K562 (cell line): ENCODE results near the gene DOCK8. TPM values are rescaled to one million over a fixed set of nuclear protein-coding genes. Genes with fewer than 3 reads are reported as not detected.

Source experiments
- ATAC-seq: fragments of 200-7000 bp; cut with Tn5 transposase; 3 replicates; pipeline ENCODE4 v1.9.1; 2020; ENCODE audit warnings: moderate library complexity
- BruUV-seq: library from RNA; stranded (reverse); fragments of 400-500 nt; replicated peaks from 2 replicates; lab custom pipeline; 2021; lab: Mats Ljungman, UMichigan
- CTCF ChIA-PET: fragments of 300-600 bp; formaldehyde crosslinking; extraction: SDS; loops from one replicate; lab custom pipeline; 2021; ENCODE audit warnings: low intra/inter-chr PET ratio; lab: Yijun Ruan, JAX
- POLR2A ChIA-PET: fragments of 300-600, 350-650 bp; sonication (Branson Sonifier 250); formaldehyde crosslinking; extraction: SDS; loops from one replicate; lab custom pipeline; 2021; ENCODE audit warnings: antibody characterized with exemption, inconsistent platforms; lab: Yijun Ruan, JAX
- DNase-seq, 4 experiments: peaks; one replicate each; pipeline versions ENCODE4 v3.0.0 to v3.0.0-alpha.2; 2011 to 2018; ENCODE audit warnings: low spot score in 3 of 4, mixed read lengths in 3 of 4; ENCODE audit errors: extremely low read depth in 1 of 4
- FAIRE-seq: peaks from 2 replicates; lab custom pipeline; 2011; peaks lifted over from hg19 to GRCh38; lab: Jason Lieb, UNC
- H2AFZ ChIP-seq: 2 replicates; pipeline ENCODE4 v1.6.0; 2011; ENCODE audit warnings: low read depth, low read length, control low read depth, inconsistent platforms
- H3K27ac ChIP-seq: fragments of 200-600 bp; 3 replicates; pipeline ENCODE4 v1.8.0; 2011; ENCODE audit warnings: low read depth, mild to moderate bottlenecking, control low read depth, inconsistent platforms, low read length, moderate library complexity, mixed read lengths; ENCODE audit errors: extremely low read depth
- H3K27me3 ChIP-seq, 2 experiments: fragments of 300-600 bp in 1 of 2; 2 replicates in 1 of 2; 3 replicates in 1 of 2; pipeline versions ENCODE4 v1.6.0 to v1.8.0; 2011; ENCODE audit warnings: inconsistent platforms in 2 of 2, low read length in 2 of 2, mild to moderate bottlenecking in 1 of 2, mixed read lengths in 1 of 2, moderate library complexity in 1 of 2; ENCODE audit not compliant: control insufficient read depth in 2 of 2, insufficient read depth in 2 of 2
- H3K36me3 ChIP-seq: fragments of 300-600 bp; 3 replicates; pipeline ENCODE4 v1.8.0; 2011; ENCODE audit warnings: mild to moderate bottlenecking, low read length, inconsistent platforms; ENCODE audit not compliant: control insufficient read depth, insufficient read depth
- H3K4me1 ChIP-seq, 2 experiments: fragments of 200-600 bp in 1 of 2; replicated peaks in 1 of 2; 2 replicates in 1 of 2; 3 replicates in 1 of 2; pipeline versions ENCODE4 v1.5.1 to v1.8.0; 2011; ENCODE audit warnings: inconsistent platforms in 2 of 2, low read length in 2 of 2, mild to moderate bottlenecking in 1 of 2, mixed read lengths in 1 of 2, moderate library complexity in 1 of 2; ENCODE audit not compliant: control insufficient read depth in 2 of 2, insufficient read depth in 2 of 2
- H3K4me2 ChIP-seq: 2 replicates; pipeline ENCODE4 v1.6.1; 2011; ENCODE audit warnings: low read length, control low read depth, inconsistent platforms, mixed read lengths; ENCODE audit not compliant: insufficient read depth
- H3K4me3 ChIP-seq: fragments of 200-600 bp; sonication (generic), shearing (Covaris generic); 2 replicates; pipeline ENCODE4 v1.5.1; 2016; ENCODE audit warnings: control low read depth, inconsistent platforms
- H3K79me2 ChIP-seq: fragments of 200-600 bp; 3 replicates; pipeline ENCODE4 v1.8.0; 2011; ENCODE audit warnings: low read length, inconsistent platforms; ENCODE audit not compliant: control insufficient read depth, insufficient read depth
- H3K9ac ChIP-seq, 2 experiments: 2 replicates each; pipeline versions ENCODE4 v1.6.0 to v1.6.1; 2011; ENCODE audit warnings: low read depth in 2 of 2, low read length in 2 of 2, control low read depth in 1 of 2, inconsistent platforms in 1 of 2, mild to moderate bottlenecking in 1 of 2, mixed read lengths in 1 of 2; ENCODE audit not compliant: insufficient read depth in 1 of 2
- H3K9me1 ChIP-seq: one replicate; pipeline ENCODE4 v1.6.0; 2011; ENCODE audit warnings: inconsistent platforms, mild to moderate bottlenecking, low read length, moderate library complexity; ENCODE audit not compliant: control insufficient read depth, insufficient read depth
- H3K9me3 ChIP-seq: replicated peaks from 2 replicates; pipeline ENCODE4 v1.5.1; 2011; ENCODE audit warnings: low read depth, low read length, inconsistent platforms; ENCODE audit not compliant: control insufficient read depth, insufficient read depth
- H4K20me1 ChIP-seq: replicated peaks from 2 replicates; pipeline ENCODE4 v1.6.1; 2011; ENCODE audit warnings: low read length, inconsistent platforms, mixed read lengths; ENCODE audit not compliant: control insufficient read depth, insufficient read depth
- BRD4 ChIP-seq: fragments of 200-600 bp; sonication (generic); IDR thresholded peaks from 2 replicates; pipeline ENCODE4 v1.6.1; 2017; ENCODE audit warnings: inconsistent platforms
- EHMT2 ChIP-seq: fragments of 450-650 bp; IDR thresholded peaks from 2 replicates; pipeline ENCODE4 v1.6.1; 2018; ENCODE audit warnings: antibody characterized with exemption
- MAFG ChIP-seq: fragments of 450-650 bp; conservative IDR thresholded peaks from 2 replicates; pipeline ENCODE4 v1.6.1; 2016; ENCODE audit warnings: missing genetic modification characterization, missing compliant biosample characterization
- MED1 ChIP-seq: sonication (generic); formaldehyde crosslinking; IDR thresholded peaks from 2 replicates; pipeline ENCODE4 v1.8.1; 2023; ENCODE audit warnings: missing genetic modification reagents, borderline replicate concordance
- RBFOX2 ChIP-seq: fragments of 200-400 bp; formaldehyde crosslinking; IDR thresholded peaks from 2 replicates; pipeline ENCODE4 v1.6.1; 2017; ENCODE audit warnings: low read depth, mild to moderate bottlenecking, low read length, moderate library complexity
- REST ChIP-seq, 2 experiments: fragments of 450-650 bp; formaldehyde crosslinking in 1 of 2; IDR thresholded peaks; 2 replicates each; pipeline versions ENCODE4 v1.4.0 to v1.6.1; 2014 to 2020; ENCODE audit warnings: mild to moderate bottlenecking in 2 of 2, borderline replicate concordance in 1 of 2, low read depth in 1 of 2
- SAFB ChIP-seq: fragments of 200-400 bp; formaldehyde crosslinking; IDR thresholded peaks from 2 replicates; pipeline ENCODE4 v1.6.1; 2017; ENCODE audit warnings: low read depth, low read length, borderline replicate concordance
- SAFB2 ChIP-seq: fragments of 200-400 bp; formaldehyde crosslinking; IDR thresholded peaks from 2 replicates; pipeline ENCODE4 v1.6.1; 2018; ENCODE audit warnings: borderline replicate concordance, low read length, low read depth, moderate library complexity; ENCODE audit not compliant: severe bottlenecking
- TCF7 ChIP-seq: sonication (generic); IDR thresholded peaks from 2 replicates; pipeline ENCODE4 v1.6.1; 2016; ENCODE audit warnings: antibody characterized with exemption, borderline replicate concordance
- THRAP3 ChIP-seq: fragments of 450-650 bp; IDR thresholded peaks from 2 replicates; pipeline ENCODE4 v1.6.1; 2016; ENCODE audit warnings: mild to moderate bottlenecking, inconsistent platforms, borderline replicate concordance
- ZNF354B ChIP-seq: fragments of 250-450 bp; sonication (Bioruptor Pico); IDR thresholded peaks from 2 replicates; pipeline ENCODE4 v1.4.0; 2020
- ZNF586 ChIP-seq: fragments of 450-650 bp; formaldehyde crosslinking; conservative IDR thresholded peaks from 2 replicates; pipeline ENCODE4 v1.4.0; 2020; ENCODE audit warnings: mild to moderate bottlenecking, moderate library complexity
- WGBS: fragments of 100-300 bp; shearing (Covaris generic); methylation state at CpG from one replicate; pipeline ENCODE4 v1.1.6; 2016; ENCODE audit warnings: low coverage, mixed read lengths; ENCODE audit not compliant: insufficient coverage; ENCODE audit errors: missing lambda C conversion rate; 5-methylcytosine and 5-hydroxymethylcytosine counted together
- in situ Hi-C: fragments of 300-500 bp; cut with MboI; formaldehyde crosslinking; loops from 4 replicates; pipeline ENCODE4 v1.15.0; 2018; ENCODE audit warnings: inconsistent platforms, mixed read lengths
- intact Hi-C: fragments of 100-400 bp; cut with micrococcal nuclease; formaldehyde crosslinking; loops from 2 replicates; pipeline ENCODE4 v1.14.2; 2022
- polyA plus RNA-seq, 8 experiments: library from polyadenylated mRNA; depleted of rRNA in 4 of 8; stranded (reverse) in 5 of 8; unstranded in 3 of 8; fragments of >200 nt; fragmentation: Nextera tagmentation in 2 of 8; fragmentation: Illumina TruSeq in 1 of 8; extraction: Ambion mirVana in 2 of 8; extraction: Trizol in 1 of 8; gene quantifications; 2 replicates each; pipeline versions ENCODE4 v1.2.1 to v1.2.3, GENCODE V29; 2011 to 2014; ENCODE audit warnings: inconsistent platforms in 1 of 8, missing spikeins in 1 of 8
- total RNA-seq, 7 experiments: library from RNA; depleted of rRNA in 6 of 7; stranded (reverse); fragments of >200 nt in 6 of 7; fragmentation: Illumina TruSeq in 2 of 7; extraction: Trizol in 2 of 7; gene quantifications; 2 replicates each; pipeline versions ENCODE4 v1.2.1 to v1.2.3, GENCODE V29; 2011 to 2021; ENCODE audit warnings: low replicate concordance in 1 of 7
- TF ChIP-seq, protein P1 (sequence below): fragments of 450-650 bp; formaldehyde crosslinking; IDR thresholded peaks from 2 replicates; pipeline ENCODE4 v1.4.0; 2020; ENCODE audit warnings: mild to moderate bottlenecking, mixed read lengths

DOCK8 gene
- total and polyA plus RNA-seq, 9 of the 15 experiments (the other 6 are each of a cell fraction or from before 2014, with no cell fraction given) = 14.4 to 53.8 (median 25.1) TPM

DNA sequence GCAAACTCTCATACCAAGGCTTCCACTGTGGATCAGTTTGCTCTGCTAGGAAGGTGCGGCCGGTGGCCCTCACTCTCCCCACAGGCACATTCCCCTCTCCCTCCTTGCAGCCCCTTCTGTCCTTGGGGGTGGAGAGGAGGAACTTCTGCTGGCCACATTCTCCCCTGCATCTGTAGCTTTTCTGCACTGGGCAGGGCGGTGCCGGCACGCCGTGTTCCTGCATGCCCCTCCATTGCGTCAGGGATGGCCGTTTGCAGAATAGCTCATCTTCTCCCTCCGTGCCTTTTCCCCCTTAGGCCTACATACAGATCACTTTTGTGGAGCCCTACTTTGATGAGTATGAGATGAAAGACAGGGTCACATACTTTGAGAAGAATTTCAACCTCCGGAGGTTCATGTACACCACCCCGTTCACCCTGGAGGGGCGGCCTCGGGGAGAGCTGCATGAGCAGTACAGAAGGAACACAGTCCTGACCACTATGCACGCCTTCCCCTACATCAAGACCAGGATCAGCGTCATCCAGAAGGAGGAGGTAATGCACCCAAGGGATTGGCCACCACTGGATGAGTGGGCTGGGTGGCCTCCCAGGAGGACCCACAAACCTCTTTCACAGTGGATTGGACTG is 231.5 kb downstream of the DOCK8 start:
- H3K9ac ChIP-seq = no peak overlapping the region
- H2AFZ ChIP-seq = no peak overlapping the region
- intact Hi-C loops (no loop called here), in situ Hi-C loops (no loop called here)
- H3K27ac ChIP-seq = no peak overlapping the region
- POLR2A ChIA-PET = interaction anchor here (0.5 kb wide), 1 partner anchor 12 kb away, joined by 3 read pairs; no protein-coding TSS in a partner anchor
- no peak for DNase-seq
- H3K4me3 ChIP-seq = no peak overlapping the region
- FAIRE-seq = no peak
- H3K4me1 ChIP-seq = no peaks in the 10 kb centered on the region
- CTCF ChIA-PET = no interaction called here
- no peaks in the 10 kb centered on the region for H4K20me1 ChIP-seq
- H3K27me3 ChIP-seq = no peaks in the 10 kb centered on the region
- TF ChIP-seq SAFB2 = no peak
- TF ChIP-seq MAFG (tag) = no peak
- TF ChIP-seq ZNF354B = no peak
- TF ChIP-seq, protein P1, sequence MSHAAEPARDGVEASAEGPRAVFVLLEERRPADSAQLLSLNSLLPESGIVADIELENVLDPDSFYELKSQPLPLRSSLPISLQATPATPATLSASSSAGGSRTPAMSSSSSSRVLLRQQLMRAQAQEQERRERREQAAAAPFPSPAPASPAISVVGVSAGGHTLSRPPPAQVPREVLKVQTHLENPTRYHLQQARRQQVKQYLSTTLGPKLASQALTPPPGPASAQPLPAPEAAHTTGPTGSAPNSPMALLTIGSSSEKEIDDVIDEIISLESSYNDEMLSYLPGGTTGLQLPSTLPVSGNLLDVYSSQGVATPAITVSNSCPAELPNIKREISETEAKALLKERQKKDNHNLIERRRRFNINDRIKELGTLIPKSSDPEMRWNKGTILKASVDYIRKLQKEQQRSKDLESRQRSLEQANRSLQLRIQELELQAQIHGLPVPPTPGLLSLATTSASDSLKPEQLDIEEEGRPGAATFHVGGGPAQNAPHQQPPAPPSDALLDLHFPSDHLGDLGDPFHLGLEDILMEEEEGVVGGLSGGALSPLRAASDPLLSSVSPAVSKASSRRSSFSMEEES (CRISPR knock-in tag) = no peak
- TF ChIP-seq REST (IDR thresholded peaks at IDR 0.05; ENCODE audit: borderline replicate concordance) = no peak
- no peak for TF ChIP-seq REST (CRISPR knock-in tag; IDR thresholded peaks at IDR 0.05; ENCODE audit: low read depth)
- no peak for TF ChIP-seq EHMT2
- TF ChIP-seq RBFOX2 = no peak
- no peak for TF ChIP-seq TCF7
- TF ChIP-seq MED1 (CRISPR knock-in tag) = no peak
- TF ChIP-seq ZNF586 (CRISPR knock-in tag) = no peak
- TF ChIP-seq BRD4 = no peak
- TF ChIP-seq THRAP3 = no peak
- TF ChIP-seq SAFB = no peak
- H3K9me3 ChIP-seq = no peaks in the 10 kb centered on the region
- peaks cover 71% of the 10 kb centered on the region; the same call in 2 of the 3 replicates for H3K36me3 ChIP-seq
- ATAC-seq = no peak
- 95% methylated on average over 12 of the region's 15 CpGs for WGBS
- BruUV-seq = no TSS peak
- no peaks in the 10 kb centered on the region for H3K9me1 ChIP-seq
- no peak overlapping the region for H3K4me2 ChIP-seq
- no peaks in the 10 kb centered on the region for H3K79me2 ChIP-seq
